Retinal pigment epithelial cell (primary cell): Measurements from ENCODE around the gene TP53TG5.

Source experiments
- DNase-seq: peaks from one replicate; pipeline ENCODE4 v3.0.0-alpha.2; 2010; ENCODE audit warnings: low read depth
- H3K4me3 ChIP-seq: 2 replicates; pipeline ENCODE4 v1.5.1; 2011; ENCODE audit warnings: mild to moderate bottlenecking, low read length, control low read depth, moderate library complexity
- CTCF ChIP-seq: conservative IDR thresholded peaks from 2 replicates; pipeline ENCODE4 v1.5.1; 2011; ENCODE audit warnings: low read depth, low read length, control low read depth, inconsistent platforms

TP53TG5 gene

GRCh38 chr20:45419188-45420091 is 41.3 kb upstream of the TP53TG5 start:
- no peak for TF ChIP-seq CTCF
- DNase-seq, result no peak
- H3K4me3 ChIP-seq, result no peak overlapping the region

GRCh38 chr20:45416917-45417316 is 38.8 kb upstream of the TP53TG5 start:
- no peak for DNase-seq
- TF ChIP-seq CTCF, result no peak
- peak overlapping the region; percentile 94 for H3K4me3 ChIP-seq

GRCh38 chr20:45415822-45416637 is 37.9 kb upstream of the TP53TG5 start, which contains the start of gene PIGT:
TSS of gene PIGT (plus strand) at chr20:45416141. CDS start at chr20:45416157, 16 bp downstream.
- peak within 1 kb of the TSS; percentile 94 for H3K4me3 ChIP-seq
- no peak for TF ChIP-seq CTCF
- DNase-seq, result no peak

GRCh38 chr20:45413479-45413878 is 35.4 kb upstream of the TP53TG5 start:
- TF ChIP-seq CTCF, result no peak
- no peak overlapping the region for H3K4me3 ChIP-seq
- no peak for DNase-seq

- TF ChIP-seq CTCF, result no peak
- no peak overlapping the region for H3K4me3 ChIP-seq
- no peak for DNase-seq
Measured at GRCh38 chr20:45412653-45413052, 34.5 kb upstream of the TP53TG5 start.

GRCh38 chr20:45410887-45411286 is 32.8 kb upstream of the TP53TG5 start:
- DNase-seq, result no peak
- TF ChIP-seq CTCF, result no peak
- no peak overlapping the region for H3K4me3 ChIP-seq
